ENCODE results near the gene RECQL.

DNA sequence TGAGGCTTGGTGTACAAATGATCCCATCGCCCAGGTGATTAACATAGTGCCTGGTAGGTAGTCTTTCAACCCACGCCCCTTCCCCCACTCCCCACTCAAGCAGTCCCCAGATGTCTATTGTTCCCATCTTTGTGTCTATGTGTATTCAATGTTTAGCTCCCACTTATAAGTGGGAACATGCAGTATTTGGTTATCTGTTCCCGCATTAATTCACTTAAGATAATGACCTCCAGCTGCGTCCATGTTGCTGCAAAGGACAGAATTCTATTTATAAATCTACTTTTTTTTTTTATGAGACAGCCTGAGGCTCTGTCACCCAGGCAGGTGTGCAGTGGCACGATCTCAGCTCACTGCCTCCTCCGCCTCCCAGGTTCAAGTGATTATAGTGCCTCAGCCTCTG lies 40.3 kb upstream of the RECQL start:
- TF ChIP-seq, protein P1, sequence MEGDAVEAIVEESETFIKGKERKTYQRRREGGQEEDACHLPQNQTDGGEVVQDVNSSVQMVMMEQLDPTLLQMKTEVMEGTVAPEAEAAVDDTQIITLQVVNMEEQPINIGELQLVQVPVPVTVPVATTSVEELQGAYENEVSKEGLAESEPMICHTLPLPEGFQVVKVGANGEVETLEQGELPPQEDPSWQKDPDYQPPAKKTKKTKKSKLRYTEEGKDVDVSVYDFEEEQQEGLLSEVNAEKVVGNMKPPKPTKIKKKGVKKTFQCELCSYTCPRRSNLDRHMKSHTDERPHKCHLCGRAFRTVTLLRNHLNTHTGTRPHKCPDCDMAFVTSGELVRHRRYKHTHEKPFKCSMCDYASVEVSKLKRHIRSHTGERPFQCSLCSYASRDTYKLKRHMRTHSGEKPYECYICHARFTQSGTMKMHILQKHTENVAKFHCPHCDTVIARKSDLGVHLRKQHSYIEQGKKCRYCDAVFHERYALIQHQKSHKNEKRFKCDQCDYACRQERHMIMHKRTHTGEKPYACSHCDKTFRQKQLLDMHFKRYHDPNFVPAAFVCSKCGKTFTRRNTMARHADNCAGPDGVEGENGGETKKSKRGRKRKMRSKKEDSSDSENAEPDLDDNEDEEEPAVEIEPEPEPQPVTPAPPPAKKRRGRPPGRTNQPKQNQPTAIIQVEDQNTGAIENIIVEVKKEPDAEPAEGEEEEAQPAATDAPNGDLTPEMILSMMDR (IDR thresholded peaks at IDR 0.05): no peak
- TF ChIP-seq, protein P2, sequence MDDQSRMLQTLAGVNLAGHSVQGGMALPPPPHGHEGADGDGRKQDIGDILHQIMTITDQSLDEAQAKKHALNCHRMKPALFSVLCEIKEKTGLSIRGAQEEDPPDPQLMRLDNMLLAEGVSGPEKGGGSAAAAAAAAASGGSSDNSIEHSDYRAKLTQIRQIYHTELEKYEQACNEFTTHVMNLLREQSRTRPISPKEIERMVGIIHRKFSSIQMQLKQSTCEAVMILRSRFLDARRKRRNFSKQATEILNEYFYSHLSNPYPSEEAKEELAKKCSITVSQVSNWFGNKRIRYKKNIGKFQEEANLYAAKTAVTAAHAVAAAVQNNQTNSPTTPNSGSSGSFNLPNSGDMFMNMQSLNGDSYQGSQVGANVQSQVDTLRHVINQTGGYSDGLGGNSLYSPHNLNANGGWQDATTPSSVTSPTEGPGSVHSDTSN (IDR thresholded peaks at IDR 0.05): no peak
- TF ChIP-seq FOSL2 (IDR thresholded peaks at IDR 0.05; ENCODE audit: borderline replicate concordance, low read depth) (no peak), TAF1 (IDR thresholded peaks at IDR 0.05; ENCODE audit: borderline replicate concordance, low read depth, low read length) (no peak), POLR2AphosphoS5 (IDR thresholded peaks at IDR 0.05; ENCODE audit: low read depth, low read length) (no peak), TCF12 (IDR thresholded peaks at IDR 0.05) (no peak), FOXM1 (IDR thresholded peaks at IDR 0.05; ENCODE audit: low read depth) (no peak), EZH2phosphoT487 (IDR thresholded peaks at IDR 0.05; ENCODE audit: borderline replicate concordance, low read depth) (no peak), GATA2 (CRISPR knock-in tag; IDR thresholded peaks at IDR 0.05) (peak; percentile 24; the same call in 1 of the 2 replicates), EP300 (IDR thresholded peaks at IDR 0.05; ENCODE audit: borderline replicate concordance in 1 of 2, low read depth in 1 of 2, low read length in 1 of 2) (peak in 1 of 2 experiments; percentile 37; a peak in 1 of 4 replicates), CHD2 (IDR thresholded peaks at IDR 0.05; ENCODE audit: low read length, partially characterized antibody) (no peak)
- TF ChIP-seq, protein P3, sequence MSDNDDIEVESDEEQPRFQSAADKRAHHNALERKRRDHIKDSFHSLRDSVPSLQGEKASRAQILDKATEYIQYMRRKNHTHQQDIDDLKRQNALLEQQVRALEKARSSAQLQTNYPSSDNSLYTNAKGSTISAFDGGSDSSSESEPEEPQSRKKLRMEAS (IDR thresholded peaks at IDR 0.05; ENCODE audit: low read depth): no peak
- TF ChIP-seq, protein P4, sequence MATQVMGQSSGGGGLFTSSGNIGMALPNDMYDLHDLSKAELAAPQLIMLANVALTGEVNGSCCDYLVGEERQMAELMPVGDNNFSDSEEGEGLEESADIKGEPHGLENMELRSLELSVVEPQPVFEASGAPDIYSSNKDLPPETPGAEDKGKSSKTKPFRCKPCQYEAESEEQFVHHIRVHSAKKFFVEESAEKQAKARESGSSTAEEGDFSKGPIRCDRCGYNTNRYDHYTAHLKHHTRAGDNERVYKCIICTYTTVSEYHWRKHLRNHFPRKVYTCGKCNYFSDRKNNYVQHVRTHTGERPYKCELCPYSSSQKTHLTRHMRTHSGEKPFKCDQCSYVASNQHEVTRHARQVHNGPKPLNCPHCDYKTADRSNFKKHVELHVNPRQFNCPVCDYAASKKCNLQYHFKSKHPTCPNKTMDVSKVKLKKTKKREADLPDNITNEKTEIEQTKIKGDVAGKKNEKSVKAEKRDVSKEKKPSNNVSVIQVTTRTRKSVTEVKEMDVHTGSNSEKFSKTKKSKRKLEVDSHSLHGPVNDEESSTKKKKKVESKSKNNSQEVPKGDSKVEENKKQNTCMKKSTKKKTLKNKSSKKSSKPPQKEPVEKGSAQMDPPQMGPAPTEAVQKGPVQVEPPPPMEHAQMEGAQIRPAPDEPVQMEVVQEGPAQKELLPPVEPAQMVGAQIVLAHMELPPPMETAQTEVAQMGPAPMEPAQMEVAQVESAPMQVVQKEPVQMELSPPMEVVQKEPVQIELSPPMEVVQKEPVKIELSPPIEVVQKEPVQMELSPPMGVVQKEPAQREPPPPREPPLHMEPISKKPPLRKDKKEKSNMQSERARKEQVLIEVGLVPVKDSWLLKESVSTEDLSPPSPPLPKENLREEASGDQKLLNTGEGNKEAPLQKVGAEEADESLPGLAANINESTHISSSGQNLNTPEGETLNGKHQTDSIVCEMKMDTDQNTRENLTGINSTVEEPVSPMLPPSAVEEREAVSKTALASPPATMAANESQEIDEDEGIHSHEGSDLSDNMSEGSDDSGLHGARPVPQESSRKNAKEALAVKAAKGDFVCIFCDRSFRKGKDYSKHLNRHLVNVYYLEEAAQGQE (IDR thresholded peaks at IDR 0.05; ENCODE audit: low read depth, low read length): no peak

All from SK-N-SH (cell line).